ENCODE results near the gene MKLN1. TPM values are rescaled to one million over a fixed set of nuclear protein-coding genes. Genes with fewer than 3 reads are reported as not detected.

The MKLN1 gene
- total and polyA plus RNA-seq, 2 donors from 2014 or later = 24.4 to 77.0 TPM

- intact Hi-C loops (cut with DNase I) = loop anchor here (10.0 kb wide), 1 partner anchor 149 kb away; no protein-coding TSS in a partner anchor
- Histone ChIP-seq H3K9ac (ENCODE audit: low read length in 3 of 3) (no peak overlapping the region), H3K36me3 (ENCODE audit: control insufficient read depth in 2 of 3, insufficient read depth in 3 of 3, low read length in 3 of 3) (peaks cover 0 to 4% (median 4%) of the 10 kb centered on the region in 3 donors), H3K4me3 (ENCODE audit: low read length in 3 of 3) (no peak overlapping the region), H3K27ac (ENCODE audit: low read depth in 2 of 2, low read length in 2 of 2) (no peak overlapping the region), H3K27me3 (ENCODE audit: control insufficient read depth, insufficient read depth, low read length) (no peaks in the 10 kb centered on the region), H3K4me1 (ENCODE audit: control insufficient read depth in 2 of 3, insufficient read depth in 2 of 3, low read depth in 1 of 3, low read length in 3 of 3) (peaks cover 0 to 28% (median 23%) of the 10 kb centered on the region in 3 donors), H3K9me3 (ENCODE audit: control insufficient read depth in 2 of 3, insufficient read depth in 1 of 3, low read length in 3 of 3) (no peaks in the 10 kb centered on the region)
- no peak for TF ChIP-seq CTCF (IDR thresholded peaks at IDR 0.05; ENCODE audit: borderline replicate concordance, extremely low read depth, insufficient read depth)
- no peak for DNase-seq
- FAIRE-seq = no peak
These were observed 178.2 kb downstream of the MKLN1 start for GRCh38 chr7:131505636-131506557.

- DNase-seq (peak in 1 of 5 donors; percentile 60), FAIRE-seq (no peak)
- Histone ChIP-seq H3K4me3 (ENCODE audit: low read length in 3 of 3) (no peak overlapping the region), H3K27ac (ENCODE audit: low read depth in 2 of 2, low read length in 2 of 2) (no peak overlapping the region), H3K9me3 (ENCODE audit: control insufficient read depth in 2 of 3, insufficient read depth in 1 of 3, low read length in 3 of 3) (no peaks in the 10 kb centered on the region), H3K36me3 (ENCODE audit: control insufficient read depth in 2 of 3, insufficient read depth in 3 of 3, low read length in 3 of 3) (peaks cover 0 to 4% (median 4%) of the 10 kb centered on the region in 3 donors), H3K9ac (ENCODE audit: low read length in 3 of 3) (no peak overlapping the region), H3K27me3 (ENCODE audit: control insufficient read depth, insufficient read depth, low read length) (no peaks in the 10 kb centered on the region), H3K4me1 (ENCODE audit: control insufficient read depth in 2 of 3, insufficient read depth in 2 of 3, low read depth in 1 of 3, low read length in 3 of 3) (peaks cover 0 to 28% (median 23%) of the 10 kb centered on the region in 3 donors)
- TF ChIP-seq CTCF (IDR thresholded peaks at IDR 0.05; ENCODE audit: borderline replicate concordance, extremely low read depth, insufficient read depth) = no peak
- intact Hi-C loops (cut with DNase I) = loop anchor here (10.0 kb wide), 1 partner anchor 148 kb away; no protein-coding TSS in a partner anchor
These were observed 178.9 kb downstream of the MKLN1 start for GRCh38 chr7:131506597-131506996.

- intact Hi-C loops (cut with DNase I) = loop anchor here (10.0 kb wide), 1 partner anchor 147 kb away; no protein-coding TSS in a partner anchor
- Histone ChIP-seq H3K9me3 (ENCODE audit: control insufficient read depth in 2 of 3, insufficient read depth in 1 of 3, low read length in 3 of 3) (no peaks in the 10 kb centered on the region), H3K4me1 (ENCODE audit: control insufficient read depth in 2 of 3, insufficient read depth in 2 of 3, low read depth in 1 of 3, low read length in 3 of 3) (peaks cover 0 to 28% (median 21%) of the 10 kb centered on the region in 3 donors), H3K36me3 (ENCODE audit: control insufficient read depth in 2 of 3, insufficient read depth in 3 of 3, low read length in 3 of 3) (peaks cover 0 to 4% (median 4%) of the 10 kb centered on the region in 3 donors), H3K4me3 (ENCODE audit: low read length in 3 of 3) (peak overlapping the region in 1 of 3 donors; percentile 6), H3K27me3 (ENCODE audit: control insufficient read depth, insufficient read depth, low read length) (no peaks in the 10 kb centered on the region), H3K9ac (ENCODE audit: low read length in 3 of 3) (peak overlapping the region in 2 of 3 donors; percentile 24 to 39), H3K27ac (ENCODE audit: low read depth in 2 of 2, low read length in 2 of 2) (no peak overlapping the region)
- peak; percentile 89 for TF ChIP-seq CTCF (IDR thresholded peaks at IDR 0.05; ENCODE audit: borderline replicate concordance, extremely low read depth, insufficient read depth)
- DNase-seq (peak; percentile 79 to 92 (median 85)), FAIRE-seq (no peak)
These were observed 180.1 kb downstream of the MKLN1 start for GRCh38 chr7:131507592-131508331.
